ENCODE measurements around the gene MSH6. TPM values are rescaled to one million over a fixed set of nuclear protein-coding genes. Genes with fewer than 3 reads are reported as not detected.

The MSH6 gene
- 100 to 1,000 TPM; 148 to 150 TPM for total RNA-seq

GRCh38 chr2:47782671-47783485, at the start of gene MSH6:
TSS of gene MSH6 (plus strand) at chr2:47783145. CDS start at chr2:47783234, 89 bp downstream.
- POLR2A ChIA-PET, result interaction anchor here (0.9 to 1.1 kb wide), 4 partner anchors 15 to 380 kb away, joined by 3 to 4 read pairs (median 4); partner anchors contain the start of gene MSH2
- CTCF ChIA-PET, result interaction anchor here (2.3 kb wide), 1 partner anchor 15 kb away, joined by 9 read pairs; no protein-coding TSS in a partner anchor

GRCh38 chr2:47735136-47735869, 47.6 kb upstream of the MSH6 start:
- ChIA-PET POLR2A (no interaction called here), CTCF (no interaction called here)

GRCh38 chr2:47735912-47736311, 47.0 kb upstream of the MSH6 start:
- ChIA-PET POLR2A (no interaction called here), CTCF (no interaction called here)

- ChIA-PET CTCF (no interaction called here), POLR2A (no interaction called here)
Observed at GRCh38 chr2:47737191-47737975, 45.6 kb upstream of the MSH6 start.

- POLR2A ChIA-PET, result no interaction called here
- CTCF ChIA-PET, result interaction anchor here (0.7 kb wide), 1 partner anchor 1142 kb away, joined by 3 read pairs; no protein-coding TSS in a partner anchor
Observed at GRCh38 chr2:47738331-47738730, 44.6 kb upstream of the MSH6 start.

- ChIA-PET POLR2A (no interaction called here), CTCF (interaction anchor here (0.8 kb wide), 1 partner anchor 27 kb away, joined by 4 read pairs; no protein-coding TSS in a partner anchor)
Observed at GRCh38 chr2:47741101-47741500, 41.8 kb upstream of the MSH6 start.

- CTCF ChIA-PET, result interaction anchor here (0.8 kb wide), 1 partner anchor 26 kb away, joined by 4 read pairs; no protein-coding TSS in a partner anchor
- POLR2A ChIA-PET, result no interaction called here
Observed at GRCh38 chr2:47741637-47742036, 41.3 kb upstream of the MSH6 start.

GRCh38 chr2:47744074-47744473, 38.9 kb upstream of the MSH6 start:
- ChIA-PET CTCF (no interaction called here), POLR2A (no interaction called here)

GRCh38 chr2:47747878-47748277, 35.1 kb upstream of the MSH6 start:
- ChIA-PET CTCF (interaction anchor here (0.6 to 0.8 kb wide), 2 partner anchors 29 to 308 kb away, joined by 3 read pairs; no protein-coding TSS in a partner anchor), POLR2A (no interaction called here)

- ChIA-PET CTCF (interaction anchor here (0.6 to 1.6 kb wide), 3 partner anchors 14 to 148 kb away, joined by 4 to 6 read pairs (median 4); no protein-coding TSS in a partner anchor), POLR2A (no interaction called here)
Observed at GRCh38 chr2:47751856-47752414, 31.0 kb upstream of the MSH6 start.

GRCh38 chr2:47767497-47767844, 15.5 kb upstream of the MSH6 start:
- ChIA-PET CTCF (interaction anchor here (0.7 to 1.8 kb wide), 18 partner anchors 9 to 444 kb away, joined by 3 to 12 read pairs (median 3); partner anchors contain the start of gene MSH6), POLR2A (interaction anchor here (0.7 to 1.4 kb wide), 2 partner anchors 16 to 363 kb away, joined by 3 to 4 read pairs; partner anchors contain the start of gene MSH6)

GRCh38 chr2:47767880-47768609, 14.9 kb upstream of the MSH6 start:
- POLR2A ChIA-PET, result interaction anchor here (0.7 to 1.4 kb wide), 2 partner anchors 15 to 363 kb away, joined by 3 to 4 read pairs; partner anchors contain the start of gene MSH6
- CTCF ChIA-PET, result interaction anchor here (0.7 to 1.8 kb wide), 18 partner anchors 9 to 445 kb away, joined by 3 to 12 read pairs (median 3); partner anchors contain the start of gene MSH6

- ChIA-PET CTCF (no interaction called here), POLR2A (no interaction called here)
Observed at GRCh38 chr2:47769318-47769717, 13.6 kb upstream of the MSH6 start.

GRCh38 chr2:47771211-47771610, 11.7 kb upstream of the MSH6 start:
- ChIA-PET POLR2A (no interaction called here), CTCF (interaction anchor here (0.7 kb wide), 1 partner anchor 659 kb away, joined by 3 read pairs; no protein-coding TSS in a partner anchor)

GRCh38 chr2:47772343-47772742, 10.6 kb upstream of the MSH6 start:
- POLR2A ChIA-PET, result no interaction called here
- CTCF ChIA-PET, result no interaction called here

- POLR2A ChIA-PET, result no interaction called here
- CTCF ChIA-PET, result no interaction called here
Observed at GRCh38 chr2:47774567-47774966, 8.4 kb upstream of the MSH6 start.

GRCh38 chr2:47777277-47777937, 5.5 kb upstream of the MSH6 start:
- POLR2A ChIA-PET, result no interaction called here
- CTCF ChIA-PET, result interaction anchor here (1.5 kb wide), 1 partner anchor 10 kb away, joined by 6 read pairs; no protein-coding TSS in a partner anchor

Measured in activated CD8-positive, alpha-beta memory T cell treated with anti-CD3 and anti-CD28 coated beads for 36 hours (primary cell).